Measurements from ENCODE around the gene VPS18.

DNA sequence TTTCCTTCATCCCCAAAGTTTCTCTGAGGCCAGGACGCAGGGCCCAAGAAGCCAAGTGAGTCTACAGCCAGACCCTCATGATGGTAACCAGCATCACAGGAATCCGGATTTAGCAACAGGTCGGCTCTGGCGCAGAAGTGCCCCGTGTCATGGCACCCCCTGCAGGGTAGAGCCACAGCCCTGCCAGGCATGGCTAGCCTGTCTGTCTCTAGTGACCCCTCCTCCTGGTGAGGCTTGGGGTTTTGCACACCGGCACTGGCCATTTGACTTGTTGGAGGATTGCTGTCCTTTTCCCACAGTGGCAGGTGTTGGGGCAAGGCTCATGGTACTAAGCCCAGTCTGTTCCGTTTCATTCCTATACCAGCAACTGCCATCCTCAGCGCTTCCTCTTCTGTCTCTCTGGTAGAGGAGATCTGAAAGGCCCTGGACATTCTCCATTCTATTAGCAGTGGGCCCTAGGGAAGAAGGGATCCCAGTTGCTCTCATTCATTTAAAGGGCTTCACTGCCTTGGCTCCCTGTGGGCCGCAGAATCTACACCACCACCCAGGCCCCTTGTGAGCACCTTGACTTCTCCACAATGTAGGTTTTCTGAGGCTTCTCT lies 49.6 kb downstream of the VPS18 start:
- TF ChIP-seq, protein P1, sequence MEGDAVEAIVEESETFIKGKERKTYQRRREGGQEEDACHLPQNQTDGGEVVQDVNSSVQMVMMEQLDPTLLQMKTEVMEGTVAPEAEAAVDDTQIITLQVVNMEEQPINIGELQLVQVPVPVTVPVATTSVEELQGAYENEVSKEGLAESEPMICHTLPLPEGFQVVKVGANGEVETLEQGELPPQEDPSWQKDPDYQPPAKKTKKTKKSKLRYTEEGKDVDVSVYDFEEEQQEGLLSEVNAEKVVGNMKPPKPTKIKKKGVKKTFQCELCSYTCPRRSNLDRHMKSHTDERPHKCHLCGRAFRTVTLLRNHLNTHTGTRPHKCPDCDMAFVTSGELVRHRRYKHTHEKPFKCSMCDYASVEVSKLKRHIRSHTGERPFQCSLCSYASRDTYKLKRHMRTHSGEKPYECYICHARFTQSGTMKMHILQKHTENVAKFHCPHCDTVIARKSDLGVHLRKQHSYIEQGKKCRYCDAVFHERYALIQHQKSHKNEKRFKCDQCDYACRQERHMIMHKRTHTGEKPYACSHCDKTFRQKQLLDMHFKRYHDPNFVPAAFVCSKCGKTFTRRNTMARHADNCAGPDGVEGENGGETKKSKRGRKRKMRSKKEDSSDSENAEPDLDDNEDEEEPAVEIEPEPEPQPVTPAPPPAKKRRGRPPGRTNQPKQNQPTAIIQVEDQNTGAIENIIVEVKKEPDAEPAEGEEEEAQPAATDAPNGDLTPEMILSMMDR (conservative IDR thresholded peaks at IDR 0.05 in 1 of 2, IDR thresholded peaks at IDR 0.05 in 1 of 2; ENCODE audit: extremely low read depth in 1 of 2, insufficient read depth in 1 of 2, low read depth in 1 of 2, low read length in 2 of 2) = no peak
- no peak for TF ChIP-seq EZH2 (IDR thresholded peaks at IDR 0.05; ENCODE audit: borderline replicate concordance, low read length)

All from mammary epithelial cell (primary cell).